Activated CD8-positive, alpha-beta memory T cell treated with anti-CD3 and anti-CD28 coated beads, Interleukin-2, amount 50 U/mL, for 1 hour (primary cell): Measurements from ENCODE around the gene NHERF2.

Experiments
- DNase-seq: peaks from one replicate; pipeline ENCODE4 v3.0.0-alpha.2; 2020; ENCODE audit errors: extremely low read depth

Gene NHERF2

DNA sequence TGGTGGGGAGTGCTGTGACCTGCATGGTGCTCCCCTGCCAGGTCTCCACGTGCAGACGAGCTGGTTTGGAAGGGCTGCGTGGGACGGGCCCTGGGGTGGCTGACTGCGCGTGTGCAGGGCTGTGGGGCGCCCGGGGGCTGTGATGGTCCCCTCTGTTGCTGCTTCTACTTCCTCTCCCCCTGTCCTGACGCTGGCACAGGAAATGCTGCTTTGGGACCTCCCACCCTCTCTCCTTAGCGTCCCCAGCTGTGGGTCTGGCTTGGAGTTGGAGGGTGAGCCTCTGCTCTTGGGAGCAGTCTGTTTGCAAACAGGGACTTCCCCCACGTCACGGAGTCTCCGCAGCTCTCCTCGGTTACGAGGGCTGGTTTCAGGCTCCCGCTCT, 56.3 kb downstream of the NHERF2 start:
- no peak for DNase-seq

DNA sequence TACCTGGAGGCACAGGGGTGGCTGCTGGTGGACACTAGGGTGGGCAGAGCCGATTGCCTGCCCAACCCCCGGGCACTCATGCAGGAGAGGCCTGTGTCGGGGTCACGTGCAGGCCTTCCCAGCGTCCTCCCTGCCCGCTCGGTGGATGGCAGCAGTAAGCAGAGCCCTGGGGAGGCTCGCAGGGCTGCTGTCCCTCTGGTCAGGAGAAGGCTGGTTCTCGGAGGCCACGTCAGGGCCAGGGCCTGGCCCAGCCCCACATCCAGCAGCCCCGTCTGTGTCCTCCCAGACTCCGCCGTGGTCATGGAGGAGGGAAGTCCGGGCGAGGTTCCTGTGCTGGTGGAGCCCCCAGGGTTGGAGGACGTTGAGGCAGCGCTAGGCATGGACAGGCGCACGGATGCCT, 56.7 kb downstream of the NHERF2 start:
- no peak for DNase-seq

DNA sequence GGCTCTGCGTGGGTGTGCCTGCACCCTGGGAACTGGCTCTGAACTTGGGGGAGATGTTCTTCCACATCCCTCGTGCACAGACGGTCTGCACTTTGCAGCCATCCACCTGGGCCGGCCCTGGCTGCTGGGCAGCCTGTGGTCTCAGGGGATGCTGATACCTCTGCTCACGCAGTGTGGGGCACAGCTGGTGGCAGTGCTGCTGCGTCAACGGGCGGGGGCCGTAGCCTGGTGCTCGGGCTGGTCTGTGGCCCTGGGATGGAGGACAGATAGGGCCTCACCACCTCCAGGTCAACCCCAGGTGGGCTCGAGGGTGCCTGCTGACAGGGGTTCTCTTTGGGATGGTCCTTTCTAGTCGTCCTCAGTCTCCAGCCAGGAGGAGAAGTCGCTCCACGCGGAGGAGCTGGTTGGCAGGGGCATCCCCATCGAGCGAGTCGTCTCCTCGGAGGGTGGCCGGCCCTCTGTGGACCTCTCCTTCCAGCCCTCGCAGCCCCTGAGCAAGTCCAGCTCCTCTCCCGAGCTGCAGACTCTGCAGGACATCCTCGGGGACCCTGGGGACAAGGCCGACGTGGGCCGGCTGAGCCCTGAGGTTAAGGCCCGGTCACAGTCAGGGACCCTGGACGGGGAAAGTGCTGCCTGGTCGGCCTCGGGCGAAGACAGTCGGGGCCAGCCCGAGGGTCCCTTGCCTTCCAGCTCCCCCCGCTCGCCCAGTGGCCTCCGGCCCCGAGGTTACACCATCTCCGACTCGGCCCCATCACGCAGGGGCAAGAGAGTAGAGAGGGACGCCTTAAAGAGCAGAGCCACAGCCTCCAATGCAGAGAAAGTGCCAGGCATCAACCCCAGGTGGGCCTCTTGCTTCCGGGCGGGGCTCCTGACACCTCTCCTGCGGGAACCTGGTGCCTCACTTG, 57.4 kb downstream of the NHERF2 start:
- no peak for DNase-seq

DNA sequence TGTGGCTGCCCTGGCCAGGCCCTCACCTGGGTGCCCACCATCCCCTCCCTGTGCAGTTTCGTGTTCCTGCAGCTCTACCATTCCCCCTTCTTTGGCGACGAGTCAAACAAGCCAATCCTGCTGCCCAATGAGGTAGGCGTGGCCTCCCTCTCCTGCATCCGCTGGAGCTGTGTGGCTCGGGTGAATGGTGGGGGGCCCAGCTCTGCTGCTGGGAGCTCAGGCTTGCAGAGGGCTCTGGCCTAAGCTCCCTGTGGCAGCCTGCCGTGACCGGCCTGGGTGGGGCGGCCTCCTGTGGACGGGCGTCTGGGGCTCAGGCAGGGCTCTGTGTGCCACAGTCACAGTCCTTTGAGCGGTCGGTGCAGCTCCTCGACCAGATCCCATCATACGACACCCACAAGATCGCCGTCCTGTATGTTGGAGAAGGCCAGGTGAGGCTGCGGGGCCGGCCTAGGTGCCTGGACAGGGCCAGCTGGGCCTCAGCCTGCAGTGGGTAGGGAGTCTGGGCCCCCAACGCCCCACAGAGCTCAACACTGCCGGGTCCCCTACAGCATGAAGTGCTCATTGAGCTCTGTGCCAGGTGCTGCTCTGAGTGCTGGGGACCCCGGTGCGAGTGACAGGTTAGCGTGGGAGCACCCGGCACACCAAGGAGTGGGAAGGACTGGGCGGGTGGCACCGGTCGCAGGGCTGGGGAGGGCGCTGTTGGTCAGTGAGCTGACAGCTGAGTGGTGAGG, 58.4 kb downstream of the NHERF2 start:
- DNase-seq = no peak

DNA sequence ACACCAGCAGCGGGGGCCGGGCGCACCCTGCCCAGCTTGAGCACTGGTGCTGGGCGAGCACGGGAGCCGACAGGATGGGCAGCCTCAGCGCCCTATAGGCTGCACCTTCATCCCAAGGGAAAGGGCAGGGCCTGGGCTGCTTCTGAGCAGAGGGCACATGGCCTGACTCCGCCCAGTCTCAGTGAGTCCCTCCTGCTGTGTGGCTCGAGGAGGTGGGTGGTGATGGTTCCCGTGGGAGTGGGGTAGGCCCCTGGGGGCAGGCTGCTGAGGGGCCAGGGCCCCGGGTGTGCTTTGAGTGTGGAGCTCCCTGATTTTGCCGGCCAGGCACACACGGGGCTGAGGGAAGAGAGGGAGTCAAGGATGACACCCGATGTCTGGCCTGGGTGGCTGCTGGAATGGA, 59.0 kb downstream of the NHERF2 start:
- no peak for DNase-seq

DNA sequence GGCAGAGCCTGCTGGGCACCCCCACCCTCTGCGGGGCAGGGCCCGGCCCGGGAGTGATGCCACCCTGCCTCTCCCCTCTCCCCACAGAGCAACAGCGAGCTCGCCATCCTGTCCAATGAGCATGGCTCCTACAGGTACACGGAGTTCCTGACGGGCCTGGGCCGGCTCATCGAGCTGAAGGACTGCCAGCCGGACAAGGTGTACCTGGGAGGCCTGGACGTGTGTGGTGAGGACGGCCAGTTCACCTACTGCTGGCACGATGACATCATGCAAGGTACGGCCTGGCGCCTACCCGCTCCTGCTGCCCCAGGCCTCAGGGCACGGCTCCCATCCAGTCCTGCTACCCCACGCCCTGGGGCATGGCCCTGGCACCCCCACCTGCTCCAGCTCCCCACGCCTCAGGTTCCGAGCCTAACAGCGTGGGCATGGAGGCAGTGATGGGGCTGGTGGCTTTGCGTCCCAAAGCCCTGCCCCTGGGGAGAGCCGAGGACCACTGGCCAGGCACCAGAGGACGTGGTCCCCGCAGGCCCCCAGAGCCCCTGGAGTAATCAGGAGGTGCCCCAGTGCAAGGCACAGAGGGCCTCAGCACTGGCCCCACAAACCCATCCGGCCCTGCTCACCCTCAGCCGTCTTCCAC, 59.5 kb downstream of the NHERF2 start:
- no peak for DNase-seq

DNA sequence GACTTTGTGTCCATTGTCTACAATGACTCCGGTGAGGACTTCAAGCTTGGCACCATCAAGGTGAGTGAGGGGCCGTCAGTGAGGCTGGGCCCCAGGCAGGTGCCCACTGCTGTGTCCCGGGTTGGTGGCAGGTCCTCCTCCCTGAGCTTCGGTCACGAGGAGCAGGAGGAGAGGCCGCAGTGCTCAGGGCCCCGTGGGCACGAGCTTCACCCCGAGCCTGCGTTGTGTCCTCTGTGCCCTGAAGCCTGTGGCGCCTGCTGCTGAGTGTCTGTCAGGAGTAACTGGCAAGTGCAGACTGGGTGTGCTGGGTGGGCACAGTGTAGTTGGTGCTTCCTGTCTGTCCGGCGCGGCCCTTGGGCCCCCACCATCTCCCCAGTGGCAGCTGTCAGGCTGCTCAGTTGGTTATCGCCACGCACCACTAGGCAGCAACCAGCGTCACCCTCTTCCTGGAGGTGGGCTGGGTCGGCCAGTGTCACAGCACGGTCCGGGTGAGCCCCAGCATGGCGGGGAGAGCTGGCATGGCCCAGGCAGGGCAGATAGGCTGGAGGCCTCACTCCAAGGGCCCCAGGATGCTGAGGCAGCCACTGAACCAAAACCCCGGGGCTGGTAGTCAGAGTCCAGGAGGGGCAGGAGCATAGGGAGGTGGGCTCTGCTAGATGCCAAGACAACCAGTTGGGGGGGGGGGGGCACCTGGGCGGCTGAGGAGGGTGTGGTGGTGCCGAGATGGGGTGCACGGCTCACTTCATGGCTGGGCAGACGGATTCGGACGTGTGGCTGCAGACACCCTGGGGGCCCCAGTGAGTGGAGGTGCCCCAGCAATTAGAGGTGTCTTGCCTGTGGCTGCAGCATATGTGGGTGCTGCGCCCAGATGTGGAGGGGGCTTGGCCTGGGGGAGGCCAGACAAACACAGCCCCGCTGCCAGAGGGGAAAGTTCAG, 60.4 kb downstream of the NHERF2 start:
- no peak for DNase-seq

DNA sequence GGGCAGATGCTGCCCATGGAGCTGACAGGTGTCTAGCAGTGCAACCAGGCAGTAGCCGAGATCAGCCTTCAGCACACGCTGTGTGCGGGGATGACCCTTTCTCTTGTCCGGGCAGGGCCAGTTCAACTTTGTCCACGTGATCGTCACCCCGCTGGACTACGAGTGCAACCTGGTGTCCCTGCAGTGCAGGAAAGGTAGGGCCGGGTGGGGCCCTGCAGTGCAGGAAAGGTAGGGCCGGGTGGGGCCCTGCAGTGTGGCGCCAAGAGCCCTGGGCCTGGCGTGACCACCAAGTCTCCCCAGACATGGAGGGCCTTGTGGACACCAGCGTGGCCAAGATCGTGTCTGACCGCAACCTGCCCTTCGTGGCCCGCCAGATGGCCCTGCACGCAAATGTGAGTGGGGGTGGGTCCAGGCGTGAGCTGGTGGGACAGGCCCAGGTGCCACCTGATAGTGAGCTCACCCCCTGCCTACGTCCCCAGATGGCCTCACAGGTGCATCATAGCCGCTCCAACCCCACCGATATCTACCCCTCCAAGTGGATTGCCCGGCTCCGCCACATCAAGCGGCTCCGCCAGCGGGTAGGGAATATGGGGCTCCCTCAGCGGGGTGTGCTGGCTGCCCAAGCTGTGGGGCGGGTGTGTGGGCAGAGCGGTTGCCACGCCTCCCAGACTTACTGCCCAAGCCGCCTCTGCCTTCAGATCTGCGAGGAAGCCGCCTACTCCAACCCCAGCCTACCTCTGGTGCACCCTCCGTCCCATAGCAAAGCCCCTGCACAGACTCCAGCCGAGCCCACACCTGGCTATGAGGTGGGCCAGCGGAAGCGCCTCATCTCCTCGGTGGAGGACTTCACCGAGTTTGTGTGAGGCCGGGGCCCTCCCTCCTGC, 61.3 kb downstream of the NHERF2 start:
- no peak for DNase-seq
